ENCODE data around the gene SLC2A10.

Gene SLC2A10

GRCh38 chr20:46771195-46771588 lies 61.7 kb downstream of the SLC2A10 start:
- DNase-seq = no peak

GRCh38 chr20:46772901-46773300 lies 63.5 kb downstream of the SLC2A10 start:
- DNase-seq = no peak

- no peak for DNase-seq
Measured at GRCh38 chr20:46773680-46774079, 64.2 kb downstream of the SLC2A10 start.

- no peak for DNase-seq
Measured at GRCh38 chr20:46774236-46774635, 64.8 kb downstream of the SLC2A10 start.

- DNase-seq = no peak
Measured at GRCh38 chr20:46774943-46775560, 65.6 kb downstream of the SLC2A10 start.

- DNase-seq = no peak
Measured at GRCh38 chr20:46775806-46776205, 66.4 kb downstream of the SLC2A10 start.

GRCh38 chr20:46777331-46777730 lies 67.9 kb downstream of the SLC2A10 start:
- no peak for DNase-seq

GRCh38 chr20:46779831-46780230 lies 70.4 kb downstream of the SLC2A10 start:
- DNase-seq = no peak

GRCh38 chr20:46784436-46785127 lies 75.1 kb downstream of the SLC2A10 start:
- no peak for DNase-seq

Data from activated T-cell treated with anti-CD3 and anti-CD28 coated beads, Interleukin-2, amount 50 U/mL, for 1 hour (primary cell).